B cell (primary cell): ENCODE measurements around the gene RASA3.

ENCODE experiments used
- EZH2 ChIP-seq: IDR thresholded peaks from 2 replicates; pipeline ENCODE4 v1.6.1; 2012; ENCODE audit warnings: borderline replicate concordance, low read depth, mild to moderate bottlenecking, moderate library complexity, low read length; ENCODE audit not compliant: insufficient read depth, poor library complexity, severe bottlenecking
- TF ChIP-seq, protein P1 (sequence below): fragments of 200-600 bp; IDR thresholded peaks from one replicate; pipeline ENCODE4 v1.8.0; 2022; ENCODE audit warnings: antibody characterized with exemption, mild to moderate bottlenecking

DNA sequence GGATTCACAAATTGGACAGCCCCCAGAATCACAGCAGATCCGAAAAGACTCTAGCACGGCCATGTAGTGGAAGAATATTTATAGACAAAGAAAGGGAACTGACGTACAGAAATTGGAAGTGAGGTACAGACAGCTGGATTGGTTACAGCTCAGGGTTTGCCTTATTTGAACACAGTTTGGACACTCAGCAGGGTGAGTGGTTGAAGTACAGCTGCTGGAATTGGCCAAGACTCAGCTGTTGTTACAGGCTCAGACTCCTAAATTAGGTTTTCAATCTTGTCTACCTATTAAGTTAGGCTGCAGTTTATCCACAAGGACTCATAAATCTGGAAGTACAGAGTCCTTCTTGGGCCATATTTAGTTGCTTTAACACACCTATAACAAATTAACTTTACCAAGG, 40.8 kb upstream of the RASA3 start:
- TF ChIP-seq, protein P1, sequence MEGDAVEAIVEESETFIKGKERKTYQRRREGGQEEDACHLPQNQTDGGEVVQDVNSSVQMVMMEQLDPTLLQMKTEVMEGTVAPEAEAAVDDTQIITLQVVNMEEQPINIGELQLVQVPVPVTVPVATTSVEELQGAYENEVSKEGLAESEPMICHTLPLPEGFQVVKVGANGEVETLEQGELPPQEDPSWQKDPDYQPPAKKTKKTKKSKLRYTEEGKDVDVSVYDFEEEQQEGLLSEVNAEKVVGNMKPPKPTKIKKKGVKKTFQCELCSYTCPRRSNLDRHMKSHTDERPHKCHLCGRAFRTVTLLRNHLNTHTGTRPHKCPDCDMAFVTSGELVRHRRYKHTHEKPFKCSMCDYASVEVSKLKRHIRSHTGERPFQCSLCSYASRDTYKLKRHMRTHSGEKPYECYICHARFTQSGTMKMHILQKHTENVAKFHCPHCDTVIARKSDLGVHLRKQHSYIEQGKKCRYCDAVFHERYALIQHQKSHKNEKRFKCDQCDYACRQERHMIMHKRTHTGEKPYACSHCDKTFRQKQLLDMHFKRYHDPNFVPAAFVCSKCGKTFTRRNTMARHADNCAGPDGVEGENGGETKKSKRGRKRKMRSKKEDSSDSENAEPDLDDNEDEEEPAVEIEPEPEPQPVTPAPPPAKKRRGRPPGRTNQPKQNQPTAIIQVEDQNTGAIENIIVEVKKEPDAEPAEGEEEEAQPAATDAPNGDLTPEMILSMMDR, result no peak
- TF ChIP-seq EZH2, result no peak
